PFSK-1 (cell line): Measurements from ENCODE around the gene COG3.

Source experiments
- FOXP2 ChIP-seq: optimal IDR thresholded peaks from 2 replicates; pipeline ENCODE3; 2011; ENCODE audit warnings: borderline replicate concordance, control low read depth, inconsistent platforms; ENCODE audit not compliant: insufficient read depth; ENCODE audit errors: extremely low read length, extremely low read depth
- POLR2AphosphoS5 ChIP-seq: IDR thresholded peaks from 2 replicates; pipeline ENCODE4 v1.6.1; 2012; ENCODE audit warnings: low read depth, mild to moderate bottlenecking, control low read depth, low read length, moderate library complexity
- SIN3A ChIP-seq: IDR thresholded peaks from 2 replicates; pipeline ENCODE4 v1.6.1; 2012; ENCODE audit warnings: mild to moderate bottlenecking, low read length, moderate library complexity, borderline replicate concordance; ENCODE audit not compliant: insufficient read depth
- TAF1 ChIP-seq: IDR thresholded peaks from 2 replicates; pipeline ENCODE4 v1.6.1; 2012; ENCODE audit warnings: low read length, control low read depth, borderline replicate concordance; ENCODE audit not compliant: insufficient read depth
- TF ChIP-seq, protein P1 (sequence below), 2 experiments: IDR thresholded peaks; 2 replicates each; pipeline versions ENCODE4 v1.6.1 to v1.8.0; 2011 to 2012; ENCODE audit warnings: low read depth in 2 of 2, low read length in 2 of 2, control low read depth in 1 of 2, inconsistent platforms in 1 of 2, mild to moderate bottlenecking in 1 of 2, moderate library complexity in 1 of 2; ENCODE audit not compliant: insufficient read depth in 1 of 2

COG3 gene

DNA sequence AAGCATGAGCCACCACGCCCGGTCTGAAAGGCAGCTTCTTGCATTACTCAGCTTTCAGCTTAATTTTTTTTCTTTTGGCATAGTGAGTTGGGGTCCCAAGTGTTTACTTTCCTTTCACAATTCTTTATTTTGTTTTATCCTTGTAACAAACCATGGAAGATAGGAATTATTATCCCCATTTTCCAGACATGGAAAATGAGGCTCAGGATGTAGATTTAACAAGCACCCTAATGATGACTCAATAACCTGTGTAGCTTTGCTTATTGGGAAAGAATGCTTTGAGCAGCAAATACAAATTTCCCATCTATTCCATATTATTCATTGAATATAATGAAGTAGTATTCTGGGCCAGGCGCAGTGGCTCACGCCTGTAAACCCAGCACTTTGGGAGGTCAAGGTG, 13.5 kb upstream of the COG3 start:
- no peak for TF ChIP-seq SIN3A
- TF ChIP-seq, protein P1, sequence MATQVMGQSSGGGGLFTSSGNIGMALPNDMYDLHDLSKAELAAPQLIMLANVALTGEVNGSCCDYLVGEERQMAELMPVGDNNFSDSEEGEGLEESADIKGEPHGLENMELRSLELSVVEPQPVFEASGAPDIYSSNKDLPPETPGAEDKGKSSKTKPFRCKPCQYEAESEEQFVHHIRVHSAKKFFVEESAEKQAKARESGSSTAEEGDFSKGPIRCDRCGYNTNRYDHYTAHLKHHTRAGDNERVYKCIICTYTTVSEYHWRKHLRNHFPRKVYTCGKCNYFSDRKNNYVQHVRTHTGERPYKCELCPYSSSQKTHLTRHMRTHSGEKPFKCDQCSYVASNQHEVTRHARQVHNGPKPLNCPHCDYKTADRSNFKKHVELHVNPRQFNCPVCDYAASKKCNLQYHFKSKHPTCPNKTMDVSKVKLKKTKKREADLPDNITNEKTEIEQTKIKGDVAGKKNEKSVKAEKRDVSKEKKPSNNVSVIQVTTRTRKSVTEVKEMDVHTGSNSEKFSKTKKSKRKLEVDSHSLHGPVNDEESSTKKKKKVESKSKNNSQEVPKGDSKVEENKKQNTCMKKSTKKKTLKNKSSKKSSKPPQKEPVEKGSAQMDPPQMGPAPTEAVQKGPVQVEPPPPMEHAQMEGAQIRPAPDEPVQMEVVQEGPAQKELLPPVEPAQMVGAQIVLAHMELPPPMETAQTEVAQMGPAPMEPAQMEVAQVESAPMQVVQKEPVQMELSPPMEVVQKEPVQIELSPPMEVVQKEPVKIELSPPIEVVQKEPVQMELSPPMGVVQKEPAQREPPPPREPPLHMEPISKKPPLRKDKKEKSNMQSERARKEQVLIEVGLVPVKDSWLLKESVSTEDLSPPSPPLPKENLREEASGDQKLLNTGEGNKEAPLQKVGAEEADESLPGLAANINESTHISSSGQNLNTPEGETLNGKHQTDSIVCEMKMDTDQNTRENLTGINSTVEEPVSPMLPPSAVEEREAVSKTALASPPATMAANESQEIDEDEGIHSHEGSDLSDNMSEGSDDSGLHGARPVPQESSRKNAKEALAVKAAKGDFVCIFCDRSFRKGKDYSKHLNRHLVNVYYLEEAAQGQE (IDR thresholded peaks at IDR 0.05; ENCODE audit: insufficient read depth in 1 of 2, low read depth in 2 of 2, low read length in 2 of 2): no peak
- no peak for TF ChIP-seq TAF1
- TF ChIP-seq FOXP2: no peak

DNA sequence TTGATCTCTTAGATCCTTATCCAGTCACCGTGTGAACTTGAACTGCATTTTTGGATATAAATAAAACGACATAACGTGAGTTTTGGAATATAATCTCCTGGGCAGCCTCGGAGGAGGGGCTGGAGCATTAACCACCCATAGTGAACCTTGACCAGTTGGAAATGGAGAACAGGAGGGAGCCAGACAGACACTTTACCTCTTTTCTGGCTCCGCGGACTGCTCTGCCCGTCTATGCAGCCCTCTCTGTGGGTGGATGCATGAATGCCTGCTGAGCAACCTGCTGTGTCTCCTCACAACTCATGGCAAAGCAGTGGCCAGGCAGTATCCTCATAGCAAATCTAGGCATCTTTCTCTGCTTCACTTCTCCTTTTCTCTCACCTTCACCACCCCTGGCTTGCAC, 10.5 kb upstream of the COG3 start:
- TF ChIP-seq, protein P1 (IDR thresholded peaks at IDR 0.05; ENCODE audit: insufficient read depth in 1 of 2, low read depth in 2 of 2, low read length in 2 of 2): no peak
- TF ChIP-seq TAF1 (no peak), FOXP2 (no peak), POLR2AphosphoS5 (no peak), SIN3A (no peak)

DNA sequence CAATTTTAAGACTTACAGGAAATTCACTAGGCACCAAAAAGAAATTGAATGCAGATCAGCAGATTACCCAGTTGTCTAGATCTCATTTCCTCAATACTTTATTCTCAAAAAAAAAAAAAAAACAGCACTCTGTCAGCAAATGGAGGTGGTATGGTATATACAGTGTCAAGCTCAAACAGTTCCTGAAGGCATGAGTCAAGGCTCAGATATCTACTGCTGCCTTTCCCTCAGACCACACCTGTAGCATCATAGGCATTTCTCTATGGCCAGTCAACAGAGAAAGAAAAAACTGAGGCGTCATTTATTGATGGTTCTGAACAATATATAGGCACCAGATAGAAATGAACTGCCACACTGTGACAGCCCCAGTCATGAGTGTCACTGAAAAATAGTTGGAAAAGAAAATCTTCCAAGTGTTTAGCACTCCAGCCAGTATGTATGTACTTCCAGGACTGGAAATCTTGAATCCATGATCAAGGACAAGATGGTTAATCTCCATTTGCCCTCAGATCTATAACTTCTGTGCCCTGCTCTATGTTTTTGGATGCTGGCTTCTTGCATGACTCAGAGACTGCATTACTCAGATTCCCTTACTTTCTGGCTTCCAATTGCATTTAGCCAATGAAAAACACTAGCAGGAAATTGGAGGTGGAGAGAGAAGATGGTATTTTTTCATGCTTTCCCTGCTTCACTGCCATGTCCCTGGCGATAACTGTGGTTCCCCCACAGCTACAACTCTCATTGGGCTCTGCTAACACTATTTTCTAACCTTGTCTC, 8.4 kb upstream of the COG3 start:
- no peak for TF ChIP-seq FOXP2
- TF ChIP-seq SIN3A: no peak

DNA sequence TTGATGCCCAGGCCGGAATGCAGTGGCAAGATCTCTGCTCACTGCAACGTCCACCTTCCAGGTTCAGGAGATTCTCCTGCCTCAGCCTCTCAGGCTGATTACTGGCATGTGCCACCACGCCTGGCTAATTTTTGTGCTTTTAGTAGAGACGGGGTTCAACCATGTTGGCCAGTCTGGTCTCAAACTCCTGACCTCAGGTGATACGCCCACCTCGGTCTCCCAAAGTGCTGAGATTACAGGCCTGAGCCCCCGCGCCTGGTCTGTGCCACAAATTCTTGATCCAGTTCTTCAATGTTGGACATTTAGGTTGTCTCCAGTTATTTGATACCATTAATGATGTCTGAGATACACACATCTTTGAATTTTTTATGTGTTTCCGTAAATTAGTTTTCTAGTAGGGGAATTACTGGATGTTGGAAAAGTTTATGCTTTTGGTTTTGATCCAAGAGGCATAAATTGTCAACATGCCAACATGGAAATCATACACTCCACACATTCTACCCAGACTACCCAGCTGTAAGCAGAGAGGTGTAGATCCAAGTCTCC, 525 bp upstream of the COG3 start:
- TF ChIP-seq TAF1: no peak
- no peak for TF ChIP-seq POLR2AphosphoS5
- TF ChIP-seq FOXP2: no peak
- TF ChIP-seq SIN3A: no peak
- TF ChIP-seq, protein P1 (IDR thresholded peaks at IDR 0.05; ENCODE audit: insufficient read depth in 1 of 2, low read depth in 2 of 2, low read length in 2 of 2): no peak

DNA sequence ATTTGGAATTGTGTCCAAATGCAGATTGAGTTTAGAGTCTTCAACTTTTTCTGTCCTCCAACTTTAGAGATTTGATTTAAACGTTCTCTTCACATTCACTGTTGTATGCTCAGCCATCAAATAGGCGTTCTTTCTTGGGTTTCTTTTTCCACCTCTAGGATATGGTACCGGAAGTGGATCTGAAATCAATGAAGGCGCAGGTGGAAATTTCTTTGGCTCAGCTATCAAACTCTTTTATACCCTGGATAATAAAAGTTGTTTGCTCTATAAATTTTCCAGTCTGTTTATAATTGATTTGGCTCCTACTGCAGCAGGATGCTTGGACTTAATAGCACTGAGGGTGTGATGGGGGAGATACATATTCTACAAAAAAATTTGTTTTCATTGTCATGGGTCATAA, 1.6 kb downstream of the COG3 start:
- TF ChIP-seq POLR2AphosphoS5: no peak
- no peak for TF ChIP-seq SIN3A
- no peak for TF ChIP-seq TAF1
- TF ChIP-seq FOXP2: no peak
- TF ChIP-seq, protein P1 (IDR thresholded peaks at IDR 0.05; ENCODE audit: insufficient read depth in 1 of 2, low read depth in 2 of 2, low read length in 2 of 2): no peak
